AG09319 (cell line): ENCODE measurements around the gene NUAK2.
A peak's percentile ranks its signal among the peaks of the same experiment; 100 is the strongest.
"Not testable (repeated sequence)": the region's sequence is repeated elsewhere in the genome, so short reads cannot be mapped to it uniquely, and the experiment has no call there.

Experiments
- DNase-seq: peaks from one replicate; pipeline ENCODE4 v3.0.0-alpha.2; 2010; ENCODE audit warnings: low read depth; ENCODE audit errors: extremely low read depth
- CTCF ChIP-seq: IDR thresholded peaks from 2 replicates; pipeline ENCODE4 v1.5.1; 2011; ENCODE audit warnings: low read depth, mild to moderate bottlenecking, inconsistent platforms, low read length, moderate library complexity

NUAK2 gene

GRCh38 chr1:205301842-205302588 is 19.5 kb downstream of the NUAK2 start:
- DNase-seq = no peak
- no peak for TF ChIP-seq CTCF

- no peak for TF ChIP-seq CTCF
- peak; percentile 70 for DNase-seq
These were observed 20.2 kb downstream of the NUAK2 start for GRCh38 chr1:205301205-205301821.

GRCh38 chr1:205300149-205300548 is 21.4 kb downstream of the NUAK2 start:
- no peak for DNase-seq
- TF ChIP-seq CTCF = no peak

GRCh38 chr1:205298191-205298994 is 23.2 kb downstream of the NUAK2 start:
- TF ChIP-seq CTCF = no peak
- DNase-seq = peak; percentile 85

GRCh38 chr1:205297546-205298177 is 23.9 kb downstream of the NUAK2 start:
- DNase-seq = not testable (repeated sequence)

- no peak for DNase-seq
- TF ChIP-seq CTCF = no peak
These were observed 25.4 kb downstream of the NUAK2 start for GRCh38 chr1:205296154-205296553.

- no peak for TF ChIP-seq CTCF
- no peak for DNase-seq
These were observed 26.6 kb downstream of the NUAK2 start for GRCh38 chr1:205294934-205295333.
